HL-60/S4 treated with phorbol 12-myristate 13-acetate at 8.2 ng/mL for 4 days and 3 days (cell line): Measurements from ENCODE around the gene C10orf90.

Experiments
- in situ Hi-C: fragments of 300-500 bp; cut with MboI; formaldehyde crosslinking; loops from 2 replicates; pipeline ENCODE4 v1.15.0; 2022; ENCODE audit warnings: low sequenced_read_pairs

C10orf90 gene

GRCh38 chr10:126433351-126433750, 237.1 kb downstream of the C10orf90 start:
- in situ Hi-C loops = no loop called here

GRCh38 chr10:126432507-126432906, 238.0 kb downstream of the C10orf90 start:
- in situ Hi-C loops = no loop called here

GRCh38 chr10:126431816-126432215, 238.7 kb downstream of the C10orf90 start:
- in situ Hi-C loops = no loop called here

- in situ Hi-C loops = no loop called here
Observed at GRCh38 chr10:126430512-126430911, 240.0 kb downstream of the C10orf90 start.

DNA sequence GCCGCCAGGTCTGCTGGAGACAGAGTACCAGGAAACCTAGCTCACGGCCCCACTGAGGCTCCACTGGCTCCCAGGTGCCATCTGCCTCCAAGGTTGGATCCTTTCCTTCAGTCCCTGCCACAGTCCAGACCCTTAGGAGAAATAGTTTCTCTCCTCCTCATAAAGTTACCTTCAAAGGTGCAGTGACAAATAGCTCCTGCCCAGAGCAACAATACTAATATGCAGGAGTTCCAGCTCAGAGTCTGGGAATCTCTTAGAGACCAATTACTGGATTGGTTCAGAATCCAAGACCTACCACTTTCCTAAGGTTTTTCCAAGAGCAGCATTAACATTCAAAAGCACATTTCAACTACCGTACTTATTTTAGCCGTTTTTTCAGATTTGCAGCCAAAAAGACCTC, 241.2 kb downstream of the C10orf90 start:
- in situ Hi-C loops = no loop called here

GRCh38 chr10:126425489-126426065, 244.9 kb downstream of the C10orf90 start:
- in situ Hi-C loops = no loop called here

DNA sequence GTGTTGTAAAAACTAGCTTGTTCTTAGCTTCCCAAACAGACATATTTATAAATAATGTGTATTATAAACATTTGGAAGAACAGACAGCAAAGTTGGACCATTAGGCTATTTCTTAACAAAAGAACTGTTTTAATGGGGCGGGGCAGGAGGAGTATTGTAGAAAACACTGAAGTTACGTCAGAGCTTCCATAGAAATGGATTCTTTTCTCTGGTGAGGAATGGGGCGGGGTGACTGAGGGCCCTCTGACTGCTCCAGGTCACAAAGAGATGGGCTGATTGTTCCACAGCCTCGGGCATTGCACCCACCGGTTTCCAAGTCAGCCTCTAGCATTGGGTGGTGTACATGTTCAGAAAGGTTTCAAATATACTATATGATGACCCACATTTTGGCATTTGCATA, 245.5 kb downstream of the C10orf90 start:
- in situ Hi-C loops = no loop called here

GRCh38 chr10:126423732-126424491, 246.6 kb downstream of the C10orf90 start:
- in situ Hi-C loops = no loop called here

- in situ Hi-C loops = no loop called here
Observed at GRCh38 chr10:126422567-126422966, 247.9 kb downstream of the C10orf90 start.

DNA sequence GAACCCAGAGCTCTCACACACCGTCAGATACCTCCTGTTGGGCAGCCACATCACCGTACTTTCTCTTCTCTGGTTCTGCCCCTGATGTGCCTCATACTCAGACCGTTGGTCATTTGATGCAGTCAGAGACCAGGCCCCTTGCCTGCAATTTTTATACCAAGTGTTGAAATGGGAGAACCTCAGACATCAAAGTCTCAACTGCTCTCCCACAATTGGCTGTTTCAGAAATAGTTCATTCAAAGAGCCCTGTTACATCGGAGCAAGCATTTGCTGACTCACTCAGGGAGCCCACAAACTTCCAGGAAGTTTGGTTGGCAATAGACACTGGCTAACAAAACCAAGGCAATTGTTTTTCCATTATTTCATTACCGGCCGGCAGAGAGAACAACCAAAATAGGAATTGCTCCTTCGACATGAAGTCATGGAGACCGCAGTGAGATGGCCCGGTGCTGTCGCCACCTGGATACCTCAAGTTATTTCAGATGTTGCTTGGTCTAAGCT, 248.7 kb downstream of the C10orf90 start:
- in situ Hi-C loops = no loop called here

- in situ Hi-C loops = no loop called here
Observed at GRCh38 chr10:126420567-126421300, 249.8 kb downstream of the C10orf90 start.

DNA sequence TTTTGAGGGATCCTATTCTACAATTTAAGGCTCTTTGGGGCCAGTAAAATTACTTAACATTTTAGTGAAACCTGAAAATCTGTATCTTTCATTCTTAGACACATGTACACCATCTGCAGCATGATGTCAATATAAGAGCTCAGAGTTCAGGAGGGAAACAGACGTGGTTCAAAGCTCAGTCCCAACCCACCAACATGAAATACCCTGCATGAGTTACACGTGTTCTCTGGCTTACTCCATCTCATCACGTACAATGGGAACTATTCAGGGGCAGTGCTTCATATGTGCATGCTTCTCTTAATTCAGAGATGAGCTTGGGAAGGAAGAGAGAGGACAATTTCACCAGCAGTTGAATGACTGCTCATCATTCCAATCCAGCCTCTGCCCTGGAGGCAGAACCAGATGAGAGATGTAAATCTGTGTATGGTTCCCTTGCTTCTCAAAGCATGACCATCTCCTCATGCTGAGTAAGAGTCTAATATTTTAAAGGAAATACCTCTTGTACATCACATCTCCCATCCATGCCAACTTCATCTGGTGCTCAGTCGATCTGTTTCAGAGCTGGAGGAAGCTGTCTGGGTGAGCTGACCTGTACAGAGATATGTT, 253.2 kb downstream of the C10orf90 start:
- in situ Hi-C loops = no loop called here

- in situ Hi-C loops = no loop called here
Observed at GRCh38 chr10:126409821-126410220, 260.7 kb downstream of the C10orf90 start.

DNA sequence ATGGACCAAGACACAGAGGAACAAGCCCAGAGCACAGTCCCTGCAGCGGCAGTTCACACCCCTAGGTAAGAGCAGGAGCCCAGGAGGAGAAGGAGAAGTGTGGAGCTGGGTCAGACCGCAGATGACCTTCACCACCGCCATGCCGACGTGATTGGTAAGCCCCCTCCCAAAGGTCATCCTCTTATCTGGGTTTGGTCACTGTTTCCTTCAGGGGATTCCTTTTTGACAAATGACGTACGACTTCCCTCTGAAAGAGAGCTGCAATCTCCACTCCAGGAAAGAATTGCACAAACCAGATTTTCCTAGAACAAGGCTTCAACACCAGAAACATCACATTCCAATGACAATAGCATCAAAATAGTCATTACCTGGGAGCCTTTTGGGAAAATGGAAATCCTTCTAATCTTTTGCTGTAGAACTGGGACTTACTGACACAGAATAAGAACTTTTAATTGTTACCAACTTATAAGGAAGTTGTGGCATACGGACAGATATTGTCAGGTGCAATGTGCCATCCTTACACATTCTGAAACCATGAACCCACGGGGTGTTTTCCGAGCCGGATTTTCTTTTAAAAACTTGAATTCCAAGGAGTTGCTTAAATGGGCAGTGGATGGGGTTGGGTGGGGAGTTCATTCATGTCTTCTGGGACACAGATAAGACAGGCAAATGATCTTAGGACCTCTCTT, 261.4 kb downstream of the C10orf90 start:
- in situ Hi-C loops = no loop called here

- in situ Hi-C loops = no loop called here
Observed at GRCh38 chr10:126407831-126408230, 262.7 kb downstream of the C10orf90 start.

GRCh38 chr10:126405239-126405775, 265.2 kb downstream of the C10orf90 start:
- in situ Hi-C loops = no loop called here

GRCh38 chr10:126402721-126403695, 267.5 kb downstream of the C10orf90 start:
- in situ Hi-C loops = no loop called here

DNA sequence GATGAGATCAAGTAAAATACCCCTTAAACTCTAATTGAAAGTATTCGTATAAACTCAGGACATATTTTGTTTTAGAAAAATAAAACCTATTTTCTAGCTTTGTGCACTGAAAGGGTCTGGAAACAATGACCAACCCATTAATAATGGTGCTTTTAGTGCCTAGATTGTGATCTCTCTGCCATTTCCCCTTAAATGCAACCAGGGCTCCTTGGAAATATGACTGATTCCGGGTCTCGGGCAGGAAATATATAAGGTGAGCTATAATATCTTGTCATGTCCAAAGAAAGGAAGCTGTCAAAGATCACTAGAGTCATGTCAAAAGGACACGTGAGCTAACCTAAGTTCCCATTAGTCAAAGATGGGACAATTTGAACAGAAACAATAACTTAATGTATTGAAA, 269.9 kb downstream of the C10orf90 start:
- in situ Hi-C loops = no loop called here

GRCh38 chr10:126398924-126399323, 271.6 kb downstream of the C10orf90 start:
- in situ Hi-C loops = no loop called here
